ENCODE results near the gene CCL20.

The CCL20 gene

GRCh38 chr2:227782804-227783203 is 30.8 kb upstream of the CCL20 start:
- TF ChIP-seq OSR1 (CRISPR knock-in tag; IDR thresholded peaks at IDR 0.05) (no peak), ZC3H10 (CRISPR knock-in tag; IDR thresholded peaks at IDR 0.05) (no peak), ZFP3 (CRISPR knock-in tag; IDR thresholded peaks at IDR 0.05) (no peak), ZNF565 (CRISPR knock-in tag; conservative IDR thresholded peaks at IDR 0.05; ENCODE audit: low read depth) (no peak), RARB (CRISPR knock-in tag; IDR thresholded peaks at IDR 0.05) (no peak), TCF4 (CRISPR knock-in tag; IDR thresholded peaks at IDR 0.05; ENCODE audit: borderline replicate concordance) (no peak), CSRNP3 (CRISPR knock-in tag; IDR thresholded peaks at IDR 0.05) (no peak), BACH2 (CRISPR knock-in tag; IDR thresholded peaks at IDR 0.05; ENCODE audit: borderline replicate concordance) (no peak), POU6F1 (CRISPR knock-in tag; IDR thresholded peaks at IDR 0.05; ENCODE audit: borderline replicate concordance, low read depth) (no peak), GLIS3 (CRISPR knock-in tag; IDR thresholded peaks at IDR 0.05) (no peak), ZFP30 (CRISPR knock-in tag; IDR thresholded peaks at IDR 0.05) (no peak), ZNF8 (CRISPR knock-in tag; IDR thresholded peaks at IDR 0.05) (no peak), TOX (CRISPR knock-in tag; IDR thresholded peaks at IDR 0.05; ENCODE audit: borderline replicate concordance) (no peak)
- TF ChIP-seq, protein P1, sequence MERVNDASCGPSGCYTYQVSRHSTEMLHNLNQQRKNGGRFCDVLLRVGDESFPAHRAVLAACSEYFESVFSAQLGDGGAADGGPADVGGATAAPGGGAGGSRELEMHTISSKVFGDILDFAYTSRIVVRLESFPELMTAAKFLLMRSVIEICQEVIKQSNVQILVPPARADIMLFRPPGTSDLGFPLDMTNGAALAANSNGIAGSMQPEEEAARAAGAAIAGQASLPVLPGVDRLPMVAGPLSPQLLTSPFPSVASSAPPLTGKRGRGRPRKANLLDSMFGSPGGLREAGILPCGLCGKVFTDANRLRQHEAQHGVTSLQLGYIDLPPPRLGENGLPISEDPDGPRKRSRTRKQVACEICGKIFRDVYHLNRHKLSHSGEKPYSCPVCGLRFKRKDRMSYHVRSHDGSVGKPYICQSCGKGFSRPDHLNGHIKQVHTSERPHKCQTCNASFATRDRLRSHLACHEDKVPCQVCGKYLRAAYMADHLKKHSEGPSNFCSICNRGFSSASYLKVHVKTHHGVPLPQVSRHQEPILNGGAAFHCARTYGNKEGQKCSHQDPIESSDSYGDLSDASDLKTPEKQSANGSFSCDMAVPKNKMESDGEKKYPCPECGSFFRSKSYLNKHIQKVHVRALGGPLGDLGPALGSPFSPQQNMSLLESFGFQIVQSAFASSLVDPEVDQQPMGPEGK (CRISPR knock-in tag; IDR thresholded peaks at IDR 0.05; ENCODE audit: borderline replicate concordance): no peak
- no peak for ATAC-seq

DNA sequence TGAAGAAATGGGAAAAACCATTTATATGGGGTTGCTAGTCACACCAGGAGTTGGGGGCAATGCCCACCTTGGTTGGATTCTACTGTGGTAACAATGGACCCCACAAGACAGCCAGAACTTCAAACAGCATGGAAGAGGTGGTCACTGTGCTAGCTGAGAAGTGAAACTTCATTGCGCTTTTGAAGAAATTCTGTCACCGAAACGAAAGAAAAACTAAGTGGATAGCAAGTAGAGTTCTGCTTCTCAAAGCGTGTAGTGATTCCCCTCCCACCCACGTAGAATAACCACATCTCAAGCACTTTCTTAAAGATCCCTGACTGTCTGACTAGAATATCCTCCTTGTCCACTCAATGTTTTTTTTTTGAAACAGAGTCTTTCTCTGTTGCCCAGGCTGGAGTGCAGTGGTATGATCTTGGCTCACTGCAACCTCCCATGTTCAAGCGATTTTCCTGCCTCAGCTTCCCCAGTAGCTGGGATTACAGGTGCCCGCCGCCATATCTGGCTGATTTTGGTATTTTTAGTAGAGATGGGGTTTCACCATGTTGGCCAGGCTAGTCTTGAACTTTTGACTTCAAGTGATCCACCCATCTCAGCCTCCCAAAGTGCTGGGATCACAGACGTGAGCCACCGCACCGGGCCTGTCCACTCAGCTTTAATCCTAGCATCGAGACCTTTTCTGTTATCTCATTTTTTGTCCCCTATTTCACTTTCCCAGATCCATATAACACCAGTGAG is 30.1 kb upstream of the CCL20 start:
- TF ChIP-seq BACH2 (CRISPR knock-in tag; IDR thresholded peaks at IDR 0.05; ENCODE audit: borderline replicate concordance) (no peak), GLIS3 (CRISPR knock-in tag; IDR thresholded peaks at IDR 0.05) (no peak), SNAI2 (CRISPR knock-in tag; IDR thresholded peaks at IDR 0.05) (no peak), ZFP3 (CRISPR knock-in tag; IDR thresholded peaks at IDR 0.05) (no peak), ZC3H10 (CRISPR knock-in tag; IDR thresholded peaks at IDR 0.05) (no peak), ARNTL (CRISPR knock-in tag; IDR thresholded peaks at IDR 0.05; ENCODE audit: borderline replicate concordance, low read depth) (no peak), TCF4 (CRISPR knock-in tag; IDR thresholded peaks at IDR 0.05; ENCODE audit: borderline replicate concordance) (no peak), TOX (CRISPR knock-in tag; IDR thresholded peaks at IDR 0.05; ENCODE audit: borderline replicate concordance) (no peak), ZFP30 (CRISPR knock-in tag; IDR thresholded peaks at IDR 0.05) (no peak), ZNF70 (CRISPR knock-in tag; IDR thresholded peaks at IDR 0.05) (no peak)
- TF ChIP-seq, protein P2, sequence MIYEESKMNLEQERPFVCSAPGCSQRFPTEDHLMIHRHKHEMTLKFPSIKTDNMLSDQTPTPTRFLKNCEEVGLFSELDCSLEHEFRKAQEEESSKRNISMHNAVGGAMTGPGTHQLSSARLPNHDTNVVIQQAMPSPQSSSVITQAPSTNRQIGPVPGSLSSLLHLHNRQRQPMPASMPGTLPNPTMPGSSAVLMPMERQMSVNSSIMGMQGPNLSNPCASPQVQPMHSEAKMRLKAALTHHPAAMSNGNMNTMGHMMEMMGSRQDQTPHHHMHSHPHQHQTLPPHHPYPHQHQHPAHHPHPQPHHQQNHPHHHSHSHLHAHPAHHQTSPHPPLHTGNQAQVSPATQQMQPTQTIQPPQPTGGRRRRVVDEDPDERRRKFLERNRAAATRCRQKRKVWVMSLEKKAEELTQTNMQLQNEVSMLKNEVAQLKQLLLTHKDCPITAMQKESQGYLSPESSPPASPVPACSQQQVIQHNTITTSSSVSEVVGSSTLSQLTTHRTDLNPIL (CRISPR knock-in tag; IDR thresholded peaks at IDR 0.05; ENCODE audit: low read depth): no peak
- TF ChIP-seq, protein P1 (CRISPR knock-in tag; IDR thresholded peaks at IDR 0.05; ENCODE audit: borderline replicate concordance): no peak
- TF ChIP-seq, protein P3, sequence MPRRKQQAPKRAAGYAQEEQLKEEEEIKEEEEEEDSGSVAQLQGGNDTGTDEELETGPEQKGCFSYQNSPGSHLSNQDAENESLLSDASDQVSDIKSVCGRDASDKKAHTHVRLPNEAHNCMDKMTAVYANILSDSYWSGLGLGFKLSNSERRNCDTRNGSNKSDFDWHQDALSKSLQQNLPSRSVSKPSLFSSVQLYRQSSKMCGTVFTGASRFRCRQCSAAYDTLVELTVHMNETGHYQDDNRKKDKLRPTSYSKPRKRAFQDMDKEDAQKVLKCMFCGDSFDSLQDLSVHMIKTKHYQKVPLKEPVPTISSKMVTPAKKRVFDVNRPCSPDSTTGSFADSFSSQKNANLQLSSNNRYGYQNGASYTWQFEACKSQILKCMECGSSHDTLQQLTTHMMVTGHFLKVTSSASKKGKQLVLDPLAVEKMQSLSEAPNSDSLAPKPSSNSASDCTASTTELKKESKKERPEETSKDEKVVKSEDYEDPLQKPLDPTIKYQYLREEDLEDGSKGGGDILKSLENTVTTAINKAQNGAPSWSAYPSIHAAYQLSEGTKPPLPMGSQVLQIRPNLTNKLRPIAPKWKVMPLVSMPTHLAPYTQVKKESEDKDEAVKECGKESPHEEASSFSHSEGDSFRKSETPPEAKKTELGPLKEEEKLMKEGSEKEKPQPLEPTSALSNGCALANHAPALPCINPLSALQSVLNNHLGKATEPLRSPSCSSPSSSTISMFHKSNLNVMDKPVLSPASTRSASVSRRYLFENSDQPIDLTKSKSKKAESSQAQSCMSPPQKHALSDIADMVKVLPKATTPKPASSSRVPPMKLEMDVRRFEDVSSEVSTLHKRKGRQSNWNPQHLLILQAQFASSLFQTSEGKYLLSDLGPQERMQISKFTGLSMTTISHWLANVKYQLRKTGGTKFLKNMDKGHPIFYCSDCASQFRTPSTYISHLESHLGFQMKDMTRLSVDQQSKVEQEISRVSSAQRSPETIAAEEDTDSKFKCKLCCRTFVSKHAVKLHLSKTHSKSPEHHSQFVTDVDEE (CRISPR knock-in tag; IDR thresholded peaks at IDR 0.05): no peak
- no peak for ATAC-seq

All from SK-N-SH treated with all-trans-retinoic acid at 6 μM for 48 hours (cell line).